Myocyte (in vitro differentiated cells): Measurements from ENCODE around the gene METTL24. TPM values are rescaled to one million over a fixed set of nuclear protein-coding genes. Genes with fewer than 3 reads are reported as not detected.
"Not testable (repeated sequence)": the region's sequence is repeated elsewhere in the genome, so short reads cannot be mapped to it uniquely, and the experiment has no call there.

Experiments used
- DNase-seq: peaks from one replicate; pipeline ENCODE4 v3.0.0-alpha.2; 2012; ENCODE audit warnings: low read depth
- total RNA-seq: library from RNA; depleted of rRNA; stranded (reverse); fragments of >200 nt; gene quantifications from 2 replicates; pipeline ENCODE4 v1.2.3, GENCODE V29; 2014

Gene METTL24
- total RNA-seq, 1 donor from 2014 or later = not detected

- DNase-seq = no peak
These were observed 41.0 kb downstream of the METTL24 start for GRCh38 chr6:110317189-110317588.

- no peak for DNase-seq
These were observed 42.2 kb downstream of the METTL24 start for GRCh38 chr6:110315869-110316398.

- DNase-seq = no peak
These were observed 42.8 kb downstream of the METTL24 start for GRCh38 chr6:110315207-110315868.

- DNase-seq = no peak
These were observed 47.2 kb downstream of the METTL24 start for GRCh38 chr6:110310861-110311446.

GRCh38 chr6:110309432-110309831, 48.7 kb downstream of the METTL24 start:
- DNase-seq = not testable (repeated sequence)

GRCh38 chr6:110307368-110307767, 50.8 kb downstream of the METTL24 start:
- DNase-seq = no peak

GRCh38 chr6:110305832-110306231, 52.3 kb downstream of the METTL24 start:
- not testable (repeated sequence) for DNase-seq

GRCh38 chr6:110303692-110304091, 54.5 kb downstream of the METTL24 start:
- DNase-seq = not testable (repeated sequence)

- DNase-seq = no peak
These were observed 59.2 kb downstream of the METTL24 start for GRCh38 chr6:110298916-110299315.

- DNase-seq = no peak
These were observed 59.7 kb downstream of the METTL24 start for GRCh38 chr6:110298411-110298810.

GRCh38 chr6:110296241-110297025, 61.7 kb downstream of the METTL24 start:
- peak; percentile 24 for DNase-seq

- DNase-seq = no peak
These were observed 62.5 kb downstream of the METTL24 start for GRCh38 chr6:110295451-110296165.

GRCh38 chr6:110287462-110288341, 70.4 kb downstream of the METTL24 start:
- DNase-seq = no peak

- DNase-seq = no peak
These were observed 72.7 kb downstream of the METTL24 start for GRCh38 chr6:110285306-110286060.

GRCh38 chr6:110284855-110285254, 73.3 kb downstream of the METTL24 start:
- no peak for DNase-seq

- DNase-seq = no peak
These were observed 74.5 kb downstream of the METTL24 start for GRCh38 chr6:110283657-110284056.

GRCh38 chr6:110282412-110282811, 75.7 kb downstream of the METTL24 start:
- no peak for DNase-seq

GRCh38 chr6:110277100-110277665, 81.0 kb downstream of the METTL24 start:
- no peak for DNase-seq

GRCh38 chr6:110272781-110273180, 85.4 kb downstream of the METTL24 start:
- not testable (repeated sequence) for DNase-seq
